ENCODE measurements around the gene PLA2G4A. TPM values are rescaled to one million over a fixed set of nuclear protein-coding genes. Genes with fewer than 3 reads are reported as not detected.

The PLA2G4A gene
- total and polyA plus RNA-seq, 2 experiments from 2014 or later: 1.1 to 3.8 TPM

DNA sequence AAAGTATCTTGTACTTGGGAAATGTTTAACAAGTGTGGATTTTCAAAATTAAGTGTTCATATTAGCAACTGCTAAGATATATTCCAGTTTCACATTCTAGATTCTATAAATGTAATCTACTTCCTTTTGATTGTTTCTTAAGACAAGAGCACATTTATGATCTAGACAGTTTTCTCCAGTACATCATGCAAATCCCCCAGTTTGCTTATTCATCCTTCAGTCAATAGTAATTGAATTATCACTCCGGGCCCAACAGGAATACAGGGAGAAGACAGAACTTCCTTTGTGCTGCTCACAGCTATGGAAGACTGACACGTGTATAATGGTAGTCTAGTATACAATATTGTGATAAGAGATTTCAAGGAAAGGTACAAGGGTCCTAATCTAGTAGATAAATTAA lies 14.5 kb downstream of the PLA2G4A start:
- no peaks in the 10 kb centered on the region for H3F3A ChIP-seq (replicated peaks; ENCODE audit: low read depth)
- H3K36me3 ChIP-seq (ENCODE audit: insufficient read depth): no peaks in the 10 kb centered on the region
- TF ChIP-seq ZNF331 (CRISPR knock-in tag; IDR thresholded peaks at IDR 0.05; ENCODE audit: low read depth) (no peak), REST (IDR thresholded peaks at IDR 0.05; ENCODE audit: unreplicated experiment) (no peak), JUNB (IDR thresholded peaks at IDR 0.05; ENCODE audit: unreplicated experiment) (no peak), STAT1 (IDR thresholded peaks at IDR 0.05; ENCODE audit: unreplicated experiment) (no peak), NANOG (IDR thresholded peaks at IDR 0.05; ENCODE audit: borderline replicate concordance) (no peak), CTCF (conservative IDR thresholded peaks at IDR 0.05; ENCODE audit: low read depth in 2 of 2) (no peak), EZH2phosphoT487 (IDR thresholded peaks at IDR 0.05; ENCODE audit: unreplicated experiment) (no peak), POLR2AphosphoS5 (IDR thresholded peaks at IDR 0.05; ENCODE audit: low read depth) (no peak), ZNF114 (CRISPR knock-in tag; IDR thresholded peaks at IDR 0.05) (no peak), CREB1 (CRISPR knock-in tag; IDR thresholded peaks at IDR 0.05; ENCODE audit: low read depth) (no peak), EZH2 (IDR thresholded peaks at IDR 0.05; ENCODE audit: low read depth, unreplicated experiment) (no peak)
- TF ChIP-seq, protein P1, sequence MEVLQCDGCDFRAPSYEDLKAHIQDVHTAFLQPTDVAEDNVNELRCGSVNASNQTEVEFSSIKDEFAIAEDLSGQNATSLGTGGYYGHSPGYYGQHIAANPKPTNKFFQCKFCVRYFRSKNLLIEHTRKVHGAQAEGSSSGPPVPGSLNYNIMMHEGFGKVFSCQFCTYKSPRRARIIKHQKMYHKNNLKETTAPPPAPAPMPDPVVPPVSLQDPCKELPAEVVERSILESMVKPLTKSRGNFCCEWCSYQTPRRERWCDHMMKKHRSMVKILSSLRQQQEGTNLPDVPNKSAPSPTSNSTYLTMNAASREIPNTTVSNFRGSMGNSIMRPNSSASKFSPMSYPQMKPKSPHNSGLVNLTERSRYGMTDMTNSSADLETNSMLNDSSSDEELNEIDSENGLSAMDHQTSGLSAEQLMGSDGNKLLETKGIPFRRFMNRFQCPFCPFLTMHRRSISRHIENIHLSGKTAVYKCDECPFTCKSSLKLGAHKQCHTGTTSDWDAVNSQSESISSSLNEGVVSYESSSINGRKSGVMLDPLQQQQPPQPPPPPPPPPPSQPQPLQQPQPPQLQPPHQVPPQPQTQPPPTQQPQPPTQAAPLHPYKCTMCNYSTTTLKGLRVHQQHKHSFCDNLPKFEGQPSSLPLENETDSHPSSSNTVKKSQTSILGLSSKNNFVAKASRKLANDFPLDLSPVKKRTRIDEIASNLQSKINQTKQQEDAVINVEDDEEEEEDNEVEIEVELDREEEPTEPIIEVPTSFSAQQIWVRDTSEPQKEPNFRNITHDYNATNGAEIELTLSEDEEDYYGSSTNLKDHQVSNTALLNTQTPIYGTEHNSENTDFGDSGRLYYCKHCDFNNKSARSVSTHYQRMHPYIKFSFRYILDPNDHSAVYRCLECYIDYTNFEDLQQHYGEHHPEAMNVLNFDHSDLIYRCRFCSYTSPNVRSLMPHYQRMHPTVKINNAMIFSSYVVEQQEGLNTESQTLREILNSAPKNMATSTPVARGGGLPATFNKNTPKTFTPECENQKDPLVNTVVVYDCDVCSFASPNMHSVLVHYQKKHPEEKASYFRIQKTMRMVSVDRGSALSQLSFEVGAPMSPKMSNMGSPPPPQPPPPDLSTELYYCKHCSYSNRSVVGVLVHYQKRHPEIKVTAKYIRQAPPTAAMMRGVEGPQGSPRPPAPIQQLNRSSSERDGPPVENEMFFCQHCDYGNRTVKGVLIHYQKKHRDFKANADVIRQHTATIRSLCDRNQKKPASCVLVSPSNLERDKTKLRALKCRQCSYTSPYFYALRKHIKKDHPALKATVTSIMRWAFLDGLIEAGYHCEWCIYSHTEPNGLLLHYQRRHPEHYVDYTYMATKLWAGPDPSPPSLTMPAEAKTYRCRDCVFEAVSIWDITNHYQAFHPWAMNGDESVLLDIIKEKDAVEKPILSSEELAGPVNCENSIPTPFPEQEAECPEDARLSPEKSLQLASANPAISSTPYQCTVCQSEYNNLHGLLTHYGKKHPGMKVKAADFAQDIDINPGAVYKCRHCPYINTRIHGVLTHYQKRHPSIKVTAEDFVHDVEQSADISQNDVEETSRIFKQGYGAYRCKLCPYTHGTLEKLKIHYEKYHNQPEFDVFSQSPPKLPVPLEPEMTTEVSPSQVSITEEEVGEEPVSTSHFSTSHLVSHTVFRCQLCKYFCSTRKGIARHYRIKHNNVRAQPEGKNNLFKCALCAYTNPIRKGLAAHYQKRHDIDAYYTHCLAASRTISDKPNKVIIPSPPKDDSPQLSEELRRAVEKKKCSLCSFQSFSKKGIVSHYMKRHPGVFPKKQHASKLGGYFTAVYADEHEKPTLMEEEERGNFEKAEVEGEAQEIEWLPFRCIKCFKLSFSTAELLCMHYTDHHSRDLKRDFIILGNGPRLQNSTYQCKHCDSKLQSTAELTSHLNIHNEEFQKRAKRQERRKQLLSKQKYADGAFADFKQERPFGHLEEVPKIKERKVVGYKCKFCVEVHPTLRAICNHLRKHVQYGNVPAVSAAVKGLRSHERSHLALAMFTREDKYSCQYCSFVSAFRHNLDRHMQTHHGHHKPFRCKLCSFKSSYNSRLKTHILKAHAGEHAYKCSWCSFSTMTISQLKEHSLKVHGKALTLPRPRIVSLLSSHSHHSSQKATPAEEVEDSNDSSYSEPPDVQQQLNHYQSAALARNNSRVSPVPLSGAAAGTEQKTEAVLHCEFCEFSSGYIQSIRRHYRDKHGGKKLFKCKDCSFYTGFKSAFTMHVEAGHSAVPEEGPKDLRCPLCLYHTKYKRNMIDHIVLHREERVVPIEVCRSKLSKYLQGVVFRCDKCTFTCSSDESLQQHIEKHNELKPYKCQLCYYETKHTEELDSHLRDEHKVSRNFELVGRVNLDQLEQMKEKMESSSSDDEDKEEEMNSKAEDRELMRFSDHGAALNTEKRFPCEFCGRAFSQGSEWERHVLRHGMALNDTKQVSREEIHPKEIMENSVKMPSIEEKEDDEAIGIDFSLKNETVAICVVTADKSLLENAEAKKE (CRISPR knock-in tag; IDR thresholded peaks at IDR 0.05): no peak
- TF ChIP-seq, protein P2, sequence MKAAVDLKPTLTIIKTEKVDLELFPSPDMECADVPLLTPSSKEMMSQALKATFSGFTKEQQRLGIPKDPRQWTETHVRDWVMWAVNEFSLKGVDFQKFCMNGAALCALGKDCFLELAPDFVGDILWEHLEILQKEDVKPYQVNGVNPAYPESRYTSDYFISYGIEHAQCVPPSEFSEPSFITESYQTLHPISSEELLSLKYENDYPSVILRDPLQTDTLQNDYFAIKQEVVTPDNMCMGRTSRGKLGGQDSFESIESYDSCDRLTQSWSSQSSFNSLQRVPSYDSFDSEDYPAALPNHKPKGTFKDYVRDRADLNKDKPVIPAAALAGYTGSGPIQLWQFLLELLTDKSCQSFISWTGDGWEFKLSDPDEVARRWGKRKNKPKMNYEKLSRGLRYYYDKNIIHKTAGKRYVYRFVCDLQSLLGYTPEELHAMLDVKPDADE (IDR thresholded peaks at IDR 0.05): no peak
- H3K9me3 Mint-ChIP-seq: no peaks in the 10 kb centered on the region
- H4K20me1 ChIP-seq (replicated peaks; ENCODE audit: insufficient read depth): no peaks in the 10 kb centered on the region
- peaks cover 5% of the 10 kb centered on the region; the same call in 2 of the 3 replicates for H3K4me1 Mint-ChIP-seq
- H3K4me3 ChIP-seq: no peak overlapping the region
- no peaks in the 10 kb centered on the region for H3K36me3 Mint-ChIP-seq (ENCODE audit: low read depth)
- DNase-seq (ENCODE audit: low spot score): no peak
- H2AFZ ChIP-seq: no peak overlapping the region
- H3K9me2 ChIP-seq (ENCODE audit: insufficient read depth): no peaks in the 10 kb centered on the region
- H3K27ac ChIP-seq (ENCODE audit: low read depth): no peak overlapping the region
- ATAC-seq: no peak
- no peaks in the 10 kb centered on the region for H3K4me1 ChIP-seq (ENCODE audit: insufficient read depth)
- H3K79me2 ChIP-seq (replicated peaks; ENCODE audit: insufficient read depth): no peaks in the 10 kb centered on the region
- H3K27me3 ChIP-seq (ENCODE audit: insufficient read depth): no peaks in the 10 kb centered on the region
- no peak overlapping the region for H3K4me3 Mint-ChIP-seq
- no peak overlapping the region for H3K27ac Mint-ChIP-seq
- no peak overlapping the region for H3K4me2 ChIP-seq
- no peaks in the 10 kb centered on the region for H3K27me3 Mint-ChIP-seq (ENCODE audit: insufficient read depth, low read depth, poor library complexity)
